Stimulated activated CD4-positive, alpha-beta T cell treated with anti-CD3 and anti-CD28 coated beads, TNF-alpha, amount 100 ng/mL, for 1 hour (primary cell): ENCODE results near the gene PRLR.

ENCODE experiments used
- DNase-seq, 3 donors: peaks; one replicate each; pipeline ENCODE4 v3.0.0-alpha.2; 2020; ENCODE audit warnings: low read depth in 3 of 3, low spot score in 1 of 3

The PRLR gene

GRCh38 chr5:35162848-35163709 is 67.2 kb downstream of the PRLR start:
- no peak for DNase-seq

GRCh38 chr5:35161652-35162273 is 68.5 kb downstream of the PRLR start:
- DNase-seq, result no peak

GRCh38 chr5:35160486-35161116 is 69.7 kb downstream of the PRLR start:
- DNase-seq, result no peak

- no peak for DNase-seq
Observed at GRCh38 chr5:35159370-35159742, 70.9 kb downstream of the PRLR start.

- no peak for DNase-seq
Observed at GRCh38 chr5:35158622-35159369, 71.5 kb downstream of the PRLR start.

GRCh38 chr5:35158204-35158603 is 72.1 kb downstream of the PRLR start:
- no peak for DNase-seq

- no peak for DNase-seq
Observed at GRCh38 chr5:35153375-35153932, 76.8 kb downstream of the PRLR start.

- no peak for DNase-seq
Observed at GRCh38 chr5:35152733-35153132, 77.6 kb downstream of the PRLR start.

- DNase-seq, result no peak
Observed at GRCh38 chr5:35151146-35151920, 79.0 kb downstream of the PRLR start.

GRCh38 chr5:35149041-35149440 is 81.2 kb downstream of the PRLR start:
- no peak for DNase-seq

GRCh38 chr5:35146406-35146805 is 83.9 kb downstream of the PRLR start:
- DNase-seq, result no peak

- DNase-seq, result no peak
Observed at GRCh38 chr5:35145691-35146317, 84.5 kb downstream of the PRLR start.

GRCh38 chr5:35145012-35145411 is 85.3 kb downstream of the PRLR start:
- no peak for DNase-seq

GRCh38 chr5:35143841-35144240 is 86.4 kb downstream of the PRLR start:
- DNase-seq, result no peak

- DNase-seq, result no peak
Observed at GRCh38 chr5:35141739-35142138, 88.5 kb downstream of the PRLR start.

GRCh38 chr5:35138232-35138631 is 92.1 kb downstream of the PRLR start:
- DNase-seq, result no peak

GRCh38 chr5:35136386-35136785 is 93.9 kb downstream of the PRLR start:
- DNase-seq, result no peak

GRCh38 chr5:35135239-35135700 is 95.0 kb downstream of the PRLR start:
- no peak for DNase-seq

GRCh38 chr5:35134278-35135030 is 95.8 kb downstream of the PRLR start:
- DNase-seq, result no peak
